Measurements from ENCODE around the gene CYB5R4.
A peak's percentile ranks its signal among the peaks of the same experiment; 100 is the strongest.

The CYB5R4 gene

DNA sequence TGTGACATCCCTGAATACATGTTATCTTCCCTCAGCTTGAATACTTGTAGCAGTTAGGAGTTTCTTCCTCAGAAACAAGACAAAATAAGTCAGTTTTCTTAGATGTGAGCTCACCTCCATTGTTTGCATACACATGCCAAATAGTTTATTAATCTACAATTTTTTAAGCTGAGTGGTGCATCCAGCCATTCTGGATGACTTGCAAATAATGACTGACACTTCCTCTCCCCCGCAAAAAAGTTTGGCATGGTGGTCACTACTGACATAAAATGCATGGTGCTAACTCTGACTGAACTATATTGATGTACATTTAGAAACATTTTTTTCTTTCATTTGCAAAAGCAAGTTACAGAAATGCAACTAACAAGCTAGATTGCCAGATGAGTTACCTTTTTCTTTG is 55.5 kb downstream of the CYB5R4 start (continued):
- TF ChIP-seq, protein P1, sequence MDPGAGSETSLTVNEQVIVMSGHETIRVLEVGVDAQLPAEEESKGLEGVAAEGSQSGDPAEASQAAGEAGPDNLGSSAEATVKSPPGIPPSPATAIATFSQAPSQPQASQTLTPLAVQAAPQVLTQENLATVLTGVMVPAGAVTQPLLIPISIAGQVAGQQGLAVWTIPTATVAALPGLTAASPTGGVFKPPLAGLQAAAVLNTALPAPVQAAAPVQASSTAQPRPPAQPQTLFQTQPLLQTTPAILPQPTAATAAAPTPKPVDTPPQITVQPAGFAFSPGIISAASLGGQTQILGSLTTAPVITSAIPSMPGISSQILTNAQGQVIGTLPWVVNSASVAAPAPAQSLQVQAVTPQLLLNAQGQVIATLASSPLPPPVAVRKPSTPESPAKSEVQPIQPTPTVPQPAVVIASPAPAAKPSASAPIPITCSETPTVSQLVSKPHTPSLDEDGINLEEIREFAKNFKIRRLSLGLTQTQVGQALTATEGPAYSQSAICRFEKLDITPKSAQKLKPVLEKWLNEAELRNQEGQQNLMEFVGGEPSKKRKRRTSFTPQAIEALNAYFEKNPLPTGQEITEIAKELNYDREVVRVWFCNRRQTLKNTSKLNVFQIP (CRISPR knock-in tag; IDR thresholded peaks at IDR 0.05; ENCODE audit: borderline replicate concordance, low read depth), result no peak
- TF ChIP-seq OSR1 (CRISPR knock-in tag; IDR thresholded peaks at IDR 0.05) (no peak), ZC3H10 (CRISPR knock-in tag; IDR thresholded peaks at IDR 0.05) (no peak), ZFP3 (CRISPR knock-in tag; IDR thresholded peaks at IDR 0.05) (no peak), BACH2 (CRISPR knock-in tag; IDR thresholded peaks at IDR 0.05; ENCODE audit: borderline replicate concordance) (no peak), TCF4 (CRISPR knock-in tag; IDR thresholded peaks at IDR 0.05; ENCODE audit: borderline replicate concordance) (no peak), ZNF70 (CRISPR knock-in tag; IDR thresholded peaks at IDR 0.05) (no peak), PPARA (CRISPR knock-in tag; IDR thresholded peaks at IDR 0.05; ENCODE audit: borderline replicate concordance) (no peak)

DNA sequence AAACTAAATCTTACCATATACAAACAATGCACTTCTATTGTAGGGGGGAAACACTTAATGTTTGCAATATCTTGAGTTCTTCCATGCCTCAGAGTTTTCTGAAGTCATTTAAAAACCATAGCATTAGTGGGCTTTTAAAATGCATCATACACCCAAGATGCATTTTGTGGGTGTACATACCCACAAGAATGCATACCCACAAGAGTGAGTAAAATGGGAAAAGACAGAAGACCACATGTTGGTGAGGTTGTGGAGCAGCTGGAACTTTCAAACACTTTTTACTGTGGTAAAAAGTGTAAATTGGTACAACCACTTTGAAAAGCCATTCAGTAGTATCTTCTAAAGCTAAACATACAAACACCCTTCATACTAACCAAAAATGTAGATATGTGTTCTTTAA is 57.5 kb downstream of the CYB5R4 start:
- no peak for ATAC-seq
- TF ChIP-seq ZNF565 (CRISPR knock-in tag; conservative IDR thresholded peaks at IDR 0.05; ENCODE audit: low read depth), result no peak
- no peak for TF ChIP-seq BACH2 (CRISPR knock-in tag; IDR thresholded peaks at IDR 0.05; ENCODE audit: borderline replicate concordance)
- no peak for TF ChIP-seq ZFP3 (CRISPR knock-in tag; IDR thresholded peaks at IDR 0.05)
- no peak for TF ChIP-seq OSR1 (CRISPR knock-in tag; IDR thresholded peaks at IDR 0.05)
- TF ChIP-seq ZFP30 (CRISPR knock-in tag; IDR thresholded peaks at IDR 0.05), result no peak
- no peak for TF ChIP-seq RARB (CRISPR knock-in tag; IDR thresholded peaks at IDR 0.05)
- TF ChIP-seq GLIS3 (CRISPR knock-in tag; IDR thresholded peaks at IDR 0.05), result no peak

DNA sequence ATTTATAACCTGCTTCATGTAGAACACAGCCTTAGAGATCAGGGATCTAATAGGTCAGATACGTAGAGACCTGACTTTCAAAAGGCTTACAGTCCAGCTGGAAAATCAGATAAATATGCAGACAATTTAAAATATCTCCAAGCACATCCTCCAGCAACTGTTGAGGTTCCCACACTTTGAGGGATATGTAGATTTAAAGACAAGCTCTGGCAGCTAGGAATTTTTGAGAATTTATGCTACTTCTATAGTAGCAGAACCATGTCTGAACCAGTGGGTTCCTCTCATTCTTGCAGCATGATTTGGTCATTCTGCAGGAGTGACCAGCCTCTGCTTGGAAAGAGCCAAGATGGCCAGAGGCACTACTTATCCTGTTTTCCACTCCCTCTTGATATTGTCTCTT is 60.5 kb downstream of the CYB5R4 start:
- ATAC-seq, result peak; percentile 80

DNA sequence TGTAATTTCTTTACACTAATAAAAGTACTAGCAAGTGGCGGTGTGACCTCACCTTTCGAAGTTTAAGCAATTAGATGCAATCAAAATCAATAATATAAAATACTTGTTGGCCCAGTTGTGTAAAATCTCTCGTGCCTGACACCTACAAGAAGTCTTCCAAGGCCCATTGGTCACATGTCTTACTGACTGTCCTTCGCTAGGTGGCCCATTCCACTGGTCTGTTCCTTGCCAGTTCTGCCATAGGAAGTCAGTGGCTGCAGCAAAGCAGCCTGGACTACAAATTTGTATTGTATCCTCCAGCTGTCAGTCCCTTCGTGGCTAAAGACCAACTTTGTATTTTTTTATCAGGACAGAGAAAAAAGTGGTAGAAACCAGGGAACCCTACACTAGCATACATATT is 61.8 kb downstream of the CYB5R4 start:
- TF ChIP-seq GLIS3 (CRISPR knock-in tag; IDR thresholded peaks at IDR 0.05) (no peak), RARB (CRISPR knock-in tag; IDR thresholded peaks at IDR 0.05) (no peak), ZNF70 (CRISPR knock-in tag; IDR thresholded peaks at IDR 0.05) (no peak), SNAI2 (CRISPR knock-in tag; IDR thresholded peaks at IDR 0.05) (no peak), ZFP30 (CRISPR knock-in tag; IDR thresholded peaks at IDR 0.05) (no peak), TOX (CRISPR knock-in tag; IDR thresholded peaks at IDR 0.05; ENCODE audit: borderline replicate concordance) (no peak), PPARA (CRISPR knock-in tag; IDR thresholded peaks at IDR 0.05; ENCODE audit: borderline replicate concordance) (no peak), CSDC2 (CRISPR knock-in tag; IDR thresholded peaks at IDR 0.05) (no peak), ESRRG (CRISPR knock-in tag; IDR thresholded peaks at IDR 0.05) (no peak), ARNTL (CRISPR knock-in tag; IDR thresholded peaks at IDR 0.05; ENCODE audit: borderline replicate concordance, low read depth) (no peak)
- TF ChIP-seq, protein P2, sequence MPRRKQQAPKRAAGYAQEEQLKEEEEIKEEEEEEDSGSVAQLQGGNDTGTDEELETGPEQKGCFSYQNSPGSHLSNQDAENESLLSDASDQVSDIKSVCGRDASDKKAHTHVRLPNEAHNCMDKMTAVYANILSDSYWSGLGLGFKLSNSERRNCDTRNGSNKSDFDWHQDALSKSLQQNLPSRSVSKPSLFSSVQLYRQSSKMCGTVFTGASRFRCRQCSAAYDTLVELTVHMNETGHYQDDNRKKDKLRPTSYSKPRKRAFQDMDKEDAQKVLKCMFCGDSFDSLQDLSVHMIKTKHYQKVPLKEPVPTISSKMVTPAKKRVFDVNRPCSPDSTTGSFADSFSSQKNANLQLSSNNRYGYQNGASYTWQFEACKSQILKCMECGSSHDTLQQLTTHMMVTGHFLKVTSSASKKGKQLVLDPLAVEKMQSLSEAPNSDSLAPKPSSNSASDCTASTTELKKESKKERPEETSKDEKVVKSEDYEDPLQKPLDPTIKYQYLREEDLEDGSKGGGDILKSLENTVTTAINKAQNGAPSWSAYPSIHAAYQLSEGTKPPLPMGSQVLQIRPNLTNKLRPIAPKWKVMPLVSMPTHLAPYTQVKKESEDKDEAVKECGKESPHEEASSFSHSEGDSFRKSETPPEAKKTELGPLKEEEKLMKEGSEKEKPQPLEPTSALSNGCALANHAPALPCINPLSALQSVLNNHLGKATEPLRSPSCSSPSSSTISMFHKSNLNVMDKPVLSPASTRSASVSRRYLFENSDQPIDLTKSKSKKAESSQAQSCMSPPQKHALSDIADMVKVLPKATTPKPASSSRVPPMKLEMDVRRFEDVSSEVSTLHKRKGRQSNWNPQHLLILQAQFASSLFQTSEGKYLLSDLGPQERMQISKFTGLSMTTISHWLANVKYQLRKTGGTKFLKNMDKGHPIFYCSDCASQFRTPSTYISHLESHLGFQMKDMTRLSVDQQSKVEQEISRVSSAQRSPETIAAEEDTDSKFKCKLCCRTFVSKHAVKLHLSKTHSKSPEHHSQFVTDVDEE (CRISPR knock-in tag; IDR thresholded peaks at IDR 0.05), result no peak
- ATAC-seq, result no peak

More for the DNA sequence above, 60.5 kb downstream of the CYB5R4 start:
- TF ChIP-seq, protein P3, sequence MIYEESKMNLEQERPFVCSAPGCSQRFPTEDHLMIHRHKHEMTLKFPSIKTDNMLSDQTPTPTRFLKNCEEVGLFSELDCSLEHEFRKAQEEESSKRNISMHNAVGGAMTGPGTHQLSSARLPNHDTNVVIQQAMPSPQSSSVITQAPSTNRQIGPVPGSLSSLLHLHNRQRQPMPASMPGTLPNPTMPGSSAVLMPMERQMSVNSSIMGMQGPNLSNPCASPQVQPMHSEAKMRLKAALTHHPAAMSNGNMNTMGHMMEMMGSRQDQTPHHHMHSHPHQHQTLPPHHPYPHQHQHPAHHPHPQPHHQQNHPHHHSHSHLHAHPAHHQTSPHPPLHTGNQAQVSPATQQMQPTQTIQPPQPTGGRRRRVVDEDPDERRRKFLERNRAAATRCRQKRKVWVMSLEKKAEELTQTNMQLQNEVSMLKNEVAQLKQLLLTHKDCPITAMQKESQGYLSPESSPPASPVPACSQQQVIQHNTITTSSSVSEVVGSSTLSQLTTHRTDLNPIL (CRISPR knock-in tag; IDR thresholded peaks at IDR 0.05; ENCODE audit: low read depth), result no peak
- TF ChIP-seq GLIS3 (CRISPR knock-in tag; IDR thresholded peaks at IDR 0.05), result no peak
- TF ChIP-seq ZFP30 (CRISPR knock-in tag; IDR thresholded peaks at IDR 0.05), result no peak
- TF ChIP-seq ARNTL (CRISPR knock-in tag; IDR thresholded peaks at IDR 0.05; ENCODE audit: borderline replicate concordance, low read depth), result no peak

DNA sequence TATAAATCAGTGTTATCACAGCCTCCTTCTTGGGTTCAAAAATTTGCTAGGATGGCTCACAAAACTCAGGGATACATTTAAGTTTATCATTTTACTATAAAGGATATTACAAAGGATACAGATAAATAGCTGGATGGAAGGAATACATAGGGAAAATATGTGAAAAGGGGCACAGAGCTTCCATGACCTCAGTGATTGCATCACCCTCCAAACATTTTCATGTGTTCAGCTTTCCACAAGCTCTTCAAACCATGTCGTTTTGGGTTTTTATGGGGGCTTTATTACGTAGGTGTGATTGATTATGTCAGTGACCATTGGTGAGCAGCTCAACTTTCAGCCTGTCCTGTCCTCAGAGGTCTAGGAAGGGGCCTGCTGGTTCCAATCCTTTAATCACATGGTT is 68.0 kb downstream of the CYB5R4 start:
- ATAC-seq, result no peak
- TF ChIP-seq, protein P2 (CRISPR knock-in tag; IDR thresholded peaks at IDR 0.05), result no peak
- TF ChIP-seq ESRRG (CRISPR knock-in tag; IDR thresholded peaks at IDR 0.05), result no peak
- TF ChIP-seq ZNF8 (CRISPR knock-in tag; IDR thresholded peaks at IDR 0.05), result no peak
- TF ChIP-seq, protein P4, sequence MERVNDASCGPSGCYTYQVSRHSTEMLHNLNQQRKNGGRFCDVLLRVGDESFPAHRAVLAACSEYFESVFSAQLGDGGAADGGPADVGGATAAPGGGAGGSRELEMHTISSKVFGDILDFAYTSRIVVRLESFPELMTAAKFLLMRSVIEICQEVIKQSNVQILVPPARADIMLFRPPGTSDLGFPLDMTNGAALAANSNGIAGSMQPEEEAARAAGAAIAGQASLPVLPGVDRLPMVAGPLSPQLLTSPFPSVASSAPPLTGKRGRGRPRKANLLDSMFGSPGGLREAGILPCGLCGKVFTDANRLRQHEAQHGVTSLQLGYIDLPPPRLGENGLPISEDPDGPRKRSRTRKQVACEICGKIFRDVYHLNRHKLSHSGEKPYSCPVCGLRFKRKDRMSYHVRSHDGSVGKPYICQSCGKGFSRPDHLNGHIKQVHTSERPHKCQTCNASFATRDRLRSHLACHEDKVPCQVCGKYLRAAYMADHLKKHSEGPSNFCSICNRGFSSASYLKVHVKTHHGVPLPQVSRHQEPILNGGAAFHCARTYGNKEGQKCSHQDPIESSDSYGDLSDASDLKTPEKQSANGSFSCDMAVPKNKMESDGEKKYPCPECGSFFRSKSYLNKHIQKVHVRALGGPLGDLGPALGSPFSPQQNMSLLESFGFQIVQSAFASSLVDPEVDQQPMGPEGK (CRISPR knock-in tag; IDR thresholded peaks at IDR 0.05; ENCODE audit: borderline replicate concordance), result no peak
- no peak for TF ChIP-seq ZNF70 (CRISPR knock-in tag; IDR thresholded peaks at IDR 0.05)
- TF ChIP-seq TOX (CRISPR knock-in tag; IDR thresholded peaks at IDR 0.05; ENCODE audit: borderline replicate concordance), result no peak
- TF ChIP-seq GLIS3 (CRISPR knock-in tag; IDR thresholded peaks at IDR 0.05), result no peak
- TF ChIP-seq RARB (CRISPR knock-in tag; IDR thresholded peaks at IDR 0.05), result no peak
- TF ChIP-seq, protein P3 (CRISPR knock-in tag; IDR thresholded peaks at IDR 0.05; ENCODE audit: low read depth), result no peak
- no peak for TF ChIP-seq PPARA (CRISPR knock-in tag; IDR thresholded peaks at IDR 0.05; ENCODE audit: borderline replicate concordance)
- TF ChIP-seq TCF4 (CRISPR knock-in tag; IDR thresholded peaks at IDR 0.05; ENCODE audit: borderline replicate concordance), result no peak
